Activated T-helper 17 cell treated with anti-CD3 and anti-CD28 coated beads, Interleukin-2, amount 50 U/mL, for 72 hours (primary cell): ENCODE data around the gene TBX20. TPM values are rescaled to one million over a fixed set of nuclear protein-coding genes. Genes with fewer than 3 reads are reported as not detected.
"Not testable (repeated sequence)": the region's sequence is repeated elsewhere in the genome, so short reads cannot be mapped to it uniquely, and the experiment has no call there.

Source experiments
- ATAC-seq: fragments of 150-1000 bp; cut with Tn5 transposase; replicated peaks from 2 replicates; pipeline ENCODE4 v1.10.0; 2021; ENCODE audit warnings: mild to moderate bottlenecking, moderate library complexity
- H3K27ac Mint-ChIP-seq: one replicate; pipeline ENCODE4 v1.8.0; 2022; ENCODE audit warnings: mixed read lengths
- H3K27me3 Mint-ChIP-seq: one replicate; pipeline ENCODE4 v1.8.0; 2022; ENCODE audit warnings: mixed read lengths
- H3K36me3 Mint-ChIP-seq: one replicate; pipeline ENCODE4 v1.8.0; 2022; ENCODE audit warnings: low read depth, mild to moderate bottlenecking, mixed read lengths
- H3K4me1 Mint-ChIP-seq: one replicate; pipeline ENCODE4 v1.8.0; 2022; ENCODE audit warnings: mixed read lengths
- H3K4me3 Mint-ChIP-seq: one replicate; pipeline ENCODE4 v1.8.0; 2022; ENCODE audit warnings: mild to moderate bottlenecking, mixed read lengths
- H3K9me3 Mint-ChIP-seq: one replicate; pipeline ENCODE4 v1.8.0; 2022; ENCODE audit warnings: mixed read lengths
- total RNA-seq, 2 donors: library from RNA; stranded (reverse); gene quantifications; one replicate each; pipeline ENCODE4 v1.2.3, GENCODE V29; 2022

The TBX20 gene
- total RNA-seq, 2 donors from 2014 or later: 0.30 TPM; not detected in 1

- Mint-ChIP-seq H3K4me3 (no peak overlapping the region), H3K4me1 (no peaks in the 10 kb centered on the region), H3K27me3 (peaks cover 59% of the 10 kb centered on the region), H3K27ac (no peak overlapping the region), H3K9me3 (no peaks in the 10 kb centered on the region), H3K36me3 (peaks cover 5% of the 10 kb centered on the region)
- ATAC-seq: no peak
Observed at GRCh38 chr7:35250452-35250851, 3.4 kb downstream of the TBX20 start.

DNA sequence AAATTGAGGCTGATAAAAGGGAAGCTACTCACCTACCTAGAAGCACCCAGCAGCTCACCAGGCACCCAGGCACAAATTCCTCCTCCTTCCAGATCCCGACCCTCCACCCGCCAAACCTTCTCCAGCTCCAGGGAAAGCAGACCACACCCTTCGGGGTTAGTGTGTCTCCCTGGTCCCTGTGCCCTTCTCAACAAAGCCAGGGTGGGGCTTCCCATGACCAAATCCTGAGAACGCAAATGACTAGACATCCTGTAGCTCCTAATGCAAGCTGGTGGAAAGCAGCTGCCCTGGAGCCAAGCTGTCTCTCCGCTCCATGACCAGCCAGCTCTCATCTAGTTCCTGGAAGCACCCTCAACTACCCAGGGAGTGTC, 4.4 kb downstream of the TBX20 start:
- peaks cover 57% of the 10 kb centered on the region for H3K27me3 Mint-ChIP-seq
- H3K36me3 Mint-ChIP-seq: peaks cover 5% of the 10 kb centered on the region
- H3K4me3 Mint-ChIP-seq: no peak overlapping the region
- no peak overlapping the region for H3K27ac Mint-ChIP-seq
- no peak for ATAC-seq
- no peaks in the 10 kb centered on the region for H3K9me3 Mint-ChIP-seq
- H3K4me1 Mint-ChIP-seq: no peaks in the 10 kb centered on the region

DNA sequence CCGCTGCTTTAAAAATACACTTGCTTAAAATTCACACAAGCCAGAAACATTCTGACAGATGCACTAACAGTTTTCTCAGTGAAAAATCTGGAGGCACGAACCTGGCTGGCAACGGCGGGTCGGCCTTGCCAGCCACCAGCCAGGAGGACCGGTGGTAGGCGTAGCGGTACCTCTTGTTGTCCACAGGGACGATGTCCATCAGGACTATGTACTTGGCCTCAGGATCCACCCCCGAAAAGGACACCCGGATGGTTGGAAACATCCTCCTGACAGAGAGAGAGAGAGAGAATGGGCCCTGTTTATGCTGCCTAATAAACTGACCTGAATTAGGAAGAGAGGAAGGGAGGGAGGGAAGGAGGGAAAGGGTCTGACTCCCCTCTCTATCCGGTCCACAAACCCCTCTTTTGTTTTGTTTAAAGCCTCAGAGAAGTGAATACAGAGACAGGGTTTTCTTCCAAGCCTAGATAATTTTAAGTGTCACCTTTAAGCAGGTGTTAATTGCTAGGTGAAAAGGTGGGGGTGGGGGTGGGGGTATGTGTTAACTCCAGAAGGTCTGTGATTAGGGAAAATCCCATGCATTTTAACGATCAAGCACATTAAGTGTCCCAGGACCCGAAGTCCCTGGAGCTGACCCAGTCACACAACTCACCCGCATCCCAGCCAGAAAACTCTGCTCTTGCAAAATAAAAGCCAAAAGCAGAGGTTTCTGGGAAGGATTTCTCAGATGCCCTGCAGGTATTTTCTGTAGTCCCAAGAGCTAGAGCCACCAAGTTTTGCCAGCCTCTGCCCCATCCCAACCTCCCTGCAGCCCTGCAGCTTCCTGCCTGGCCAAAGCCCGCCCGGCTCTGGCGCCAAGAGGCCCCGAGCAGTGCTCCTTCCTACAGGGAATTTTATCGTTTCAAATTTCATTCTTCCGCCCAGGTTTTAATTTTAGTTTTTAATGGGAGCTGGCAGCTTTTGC, 5.0 kb downstream of the TBX20 start:
- no peak for ATAC-seq
- Mint-ChIP-seq H3K27me3 (peaks cover 61% of the 10 kb centered on the region), H3K4me1 (no peaks in the 10 kb centered on the region), H3K36me3 (peaks cover 5% of the 10 kb centered on the region), H3K27ac (no peak overlapping the region), H3K4me3 (no peak overlapping the region), H3K9me3 (no peaks in the 10 kb centered on the region)

DNA sequence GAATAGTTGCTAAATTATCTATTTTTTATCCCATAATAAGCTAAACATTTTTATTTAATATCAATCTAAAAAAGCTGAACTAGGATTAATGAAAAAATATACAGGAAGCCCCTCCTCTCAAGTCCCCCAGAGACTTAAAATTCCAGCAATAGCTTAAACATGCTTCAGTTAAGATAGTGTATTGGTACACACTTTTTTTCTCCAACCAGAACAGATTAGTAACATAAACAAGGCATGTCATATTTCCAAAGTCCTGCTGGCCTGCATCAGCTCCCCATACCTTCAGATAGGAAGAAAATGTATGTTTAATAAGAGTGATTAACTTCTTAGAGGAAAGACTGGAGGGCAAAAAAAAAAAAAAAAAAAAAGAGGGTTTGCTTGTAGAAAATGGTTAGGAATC, 7.1 kb downstream of the TBX20 start:
- H3K27me3 Mint-ChIP-seq: peaks cover 51% of the 10 kb centered on the region
- H3K9me3 Mint-ChIP-seq: no peaks in the 10 kb centered on the region
- no peak overlapping the region for H3K4me3 Mint-ChIP-seq
- no peaks in the 10 kb centered on the region for H3K36me3 Mint-ChIP-seq
- H3K27ac Mint-ChIP-seq: no peak overlapping the region
- ATAC-seq: no peak
- H3K4me1 Mint-ChIP-seq: no peaks in the 10 kb centered on the region

DNA sequence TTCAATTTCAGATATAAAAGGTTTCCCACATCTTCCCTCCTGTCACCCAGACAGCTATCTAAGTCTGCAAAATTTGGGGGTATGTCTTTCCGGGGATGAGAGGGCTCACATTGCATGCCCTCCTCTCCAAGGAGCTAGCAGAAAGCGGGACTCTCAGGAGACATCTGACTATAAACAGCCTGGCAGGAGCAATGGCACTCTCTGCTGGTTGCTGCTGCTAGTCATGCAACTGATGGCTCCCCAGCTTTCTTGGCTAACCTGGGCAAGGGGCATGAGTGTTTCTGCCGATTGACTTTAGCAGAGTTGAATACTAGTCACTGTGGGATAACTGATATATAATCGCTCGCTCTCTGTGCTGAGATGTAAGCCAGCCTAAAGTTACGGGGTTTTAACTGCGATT, 12.0 kb downstream of the TBX20 start:
- ATAC-seq: no peak
- Mint-ChIP-seq H3K36me3 (no peaks in the 10 kb centered on the region), H3K27ac (no peak overlapping the region), H3K9me3 (no peaks in the 10 kb centered on the region), H3K4me3 (no peak overlapping the region), H3K4me1 (no peaks in the 10 kb centered on the region), H3K27me3 (peaks cover 29% of the 10 kb centered on the region)

GRCh38 chr7:35241436-35241835, 12.5 kb downstream of the TBX20 start:
- no peak overlapping the region for H3K4me3 Mint-ChIP-seq
- peaks cover 27% of the 10 kb centered on the region for H3K27me3 Mint-ChIP-seq
- H3K4me1 Mint-ChIP-seq: no peaks in the 10 kb centered on the region
- ATAC-seq: no peak
- H3K9me3 Mint-ChIP-seq: no peaks in the 10 kb centered on the region
- H3K27ac Mint-ChIP-seq: no peak overlapping the region
- H3K36me3 Mint-ChIP-seq: no peaks in the 10 kb centered on the region

DNA sequence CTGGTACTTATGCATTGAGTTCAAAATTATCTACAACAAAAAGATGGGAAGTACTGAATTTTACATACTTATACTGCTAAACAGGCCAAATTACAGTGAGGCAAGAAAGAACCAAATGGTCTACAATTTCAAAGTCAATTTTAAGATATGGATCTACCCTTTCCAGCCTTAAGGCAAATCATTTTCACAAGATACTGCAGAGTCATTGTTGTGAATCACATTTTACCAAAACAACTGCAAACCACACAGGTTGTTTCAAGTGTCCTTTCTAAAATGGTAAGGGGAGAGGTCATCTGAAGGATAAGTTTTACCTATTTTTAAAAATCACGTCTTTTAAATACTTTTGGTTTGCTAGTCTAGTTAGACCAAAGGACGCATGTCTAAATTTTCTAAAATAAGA, 12.9 kb downstream of the TBX20 start:
- H3K27ac Mint-ChIP-seq, ATAC-seq, H3K4me1 Mint-ChIP-seq: not testable (repeated sequence)

GRCh38 chr7:35238456-35238855, 15.4 kb downstream of the TBX20 start:
- ATAC-seq, H3K4me1 Mint-ChIP-seq, H3K27ac Mint-ChIP-seq, H3K9me3 Mint-ChIP-seq, H3K4me3 Mint-ChIP-seq, H3K36me3 Mint-ChIP-seq: not testable (repeated sequence)
- peaks cover 20% of the 10 kb centered on the region for H3K27me3 Mint-ChIP-seq

More for the DNA sequence above, 12.9 kb downstream of the TBX20 start:
- not testable (repeated sequence) for H3K36me3 Mint-ChIP-seq, H3K9me3 Mint-ChIP-seq, H3K4me3 Mint-ChIP-seq
- peaks cover 27% of the 10 kb centered on the region for H3K27me3 Mint-ChIP-seq

- Mint-ChIP-seq H3K4me1 (no peaks in the 10 kb centered on the region), H3K27ac (no peak overlapping the region), H3K27me3 (peaks cover 9% of the 10 kb centered on the region), H3K9me3 (no peaks in the 10 kb centered on the region), H3K4me3 (no peak overlapping the region), H3K36me3 (no peaks in the 10 kb centered on the region)
- no peak for ATAC-seq
Observed at GRCh38 chr7:35232994-35233393, 20.9 kb downstream of the TBX20 start.

- H3K4me1 Mint-ChIP-seq, ATAC-seq, H3K27ac Mint-ChIP-seq, H3K36me3 Mint-ChIP-seq, H3K4me3 Mint-ChIP-seq, H3K9me3 Mint-ChIP-seq: not testable (repeated sequence)
- H3K27me3 Mint-ChIP-seq: peaks cover 12% of the 10 kb centered on the region
Observed at GRCh38 chr7:35231221-35231620, 22.7 kb downstream of the TBX20 start.

GRCh38 chr7:35229116-35229780, 24.7 kb downstream of the TBX20 start:
- H3K9me3 Mint-ChIP-seq, H3K4me1 Mint-ChIP-seq, H3K36me3 Mint-ChIP-seq, H3K27ac Mint-ChIP-seq, ATAC-seq, H3K4me3 Mint-ChIP-seq: not testable (repeated sequence)
- H3K27me3 Mint-ChIP-seq: peaks cover 12% of the 10 kb centered on the region

- not testable (repeated sequence) for H3K4me3 Mint-ChIP-seq, H3K9me3 Mint-ChIP-seq, ATAC-seq, H3K36me3 Mint-ChIP-seq, H3K4me1 Mint-ChIP-seq, H3K27ac Mint-ChIP-seq
- H3K27me3 Mint-ChIP-seq: peaks cover 12% of the 10 kb centered on the region
Observed at GRCh38 chr7:35228496-35229051, 25.3 kb downstream of the TBX20 start.

DNA sequence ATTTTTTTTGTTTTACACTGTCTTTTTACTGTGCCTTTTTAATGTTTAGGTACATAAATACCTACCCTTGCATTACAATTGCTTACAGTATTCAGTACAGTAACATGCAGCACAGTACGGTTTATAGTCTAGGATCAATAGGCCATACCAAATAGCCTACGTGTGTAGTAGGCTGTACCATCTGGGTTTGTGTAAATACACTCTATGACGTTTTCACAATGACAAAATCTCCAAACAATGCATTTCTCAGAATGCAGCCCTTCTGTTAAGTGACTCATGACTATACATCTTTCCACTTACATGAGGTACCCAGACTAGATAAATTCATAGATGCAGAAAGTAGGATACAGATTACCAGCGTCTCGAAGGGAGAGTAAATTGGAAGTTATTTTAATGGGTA, 26.5 kb downstream of the TBX20 start:
- H3K4me1 Mint-ChIP-seq, ATAC-seq, H3K36me3 Mint-ChIP-seq, H3K9me3 Mint-ChIP-seq, H3K4me3 Mint-ChIP-seq, H3K27ac Mint-ChIP-seq: not testable (repeated sequence)
- peaks cover 19% of the 10 kb centered on the region for H3K27me3 Mint-ChIP-seq

DNA sequence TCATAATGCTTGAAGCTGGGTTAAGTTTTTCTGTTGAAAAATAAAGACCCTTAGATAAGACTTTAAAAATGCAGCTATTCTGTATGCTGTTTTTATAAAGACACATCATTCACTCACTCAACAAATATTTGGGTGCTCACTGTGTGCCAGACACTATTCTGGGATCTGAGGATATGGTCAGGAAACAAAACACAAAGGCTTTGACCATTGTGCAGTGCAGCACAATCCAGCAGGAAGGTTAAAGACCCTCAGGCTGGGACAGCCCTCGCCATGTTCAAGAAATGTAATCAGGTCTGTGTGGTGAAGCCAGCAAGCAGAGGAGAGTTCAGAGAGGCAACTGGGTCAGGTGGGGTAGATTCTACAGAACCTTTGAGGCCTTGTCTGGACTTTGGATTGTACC, 31.5 kb downstream of the TBX20 start:
- H3K27ac Mint-ChIP-seq, H3K4me3 Mint-ChIP-seq: not testable (repeated sequence)

GRCh38 chr7:35220176-35220575, 33.7 kb downstream of the TBX20 start:
- not testable (repeated sequence) for H3K9me3 Mint-ChIP-seq, ATAC-seq, H3K4me1 Mint-ChIP-seq, H3K4me3 Mint-ChIP-seq, H3K27ac Mint-ChIP-seq, H3K36me3 Mint-ChIP-seq
- H3K27me3 Mint-ChIP-seq: peaks cover 22% of the 10 kb centered on the region

More for the DNA sequence above, 31.5 kb downstream of the TBX20 start:
- not testable (repeated sequence) for ATAC-seq, H3K36me3 Mint-ChIP-seq, H3K9me3 Mint-ChIP-seq, H3K4me1 Mint-ChIP-seq
- peaks cover 18% of the 10 kb centered on the region for H3K27me3 Mint-ChIP-seq
